ENCODE data around the gene PML. TPM values are rescaled to one million over a fixed set of nuclear protein-coding genes. Genes with fewer than 3 reads are reported as not detected.

The PML gene
- total and polyA plus RNA-seq, 9 of the 15 experiments (the other 6 are each of a cell fraction or from before 2014, with no cell fraction given) = 5.0 to 50.7 (median 10.1) TPM

DNA sequence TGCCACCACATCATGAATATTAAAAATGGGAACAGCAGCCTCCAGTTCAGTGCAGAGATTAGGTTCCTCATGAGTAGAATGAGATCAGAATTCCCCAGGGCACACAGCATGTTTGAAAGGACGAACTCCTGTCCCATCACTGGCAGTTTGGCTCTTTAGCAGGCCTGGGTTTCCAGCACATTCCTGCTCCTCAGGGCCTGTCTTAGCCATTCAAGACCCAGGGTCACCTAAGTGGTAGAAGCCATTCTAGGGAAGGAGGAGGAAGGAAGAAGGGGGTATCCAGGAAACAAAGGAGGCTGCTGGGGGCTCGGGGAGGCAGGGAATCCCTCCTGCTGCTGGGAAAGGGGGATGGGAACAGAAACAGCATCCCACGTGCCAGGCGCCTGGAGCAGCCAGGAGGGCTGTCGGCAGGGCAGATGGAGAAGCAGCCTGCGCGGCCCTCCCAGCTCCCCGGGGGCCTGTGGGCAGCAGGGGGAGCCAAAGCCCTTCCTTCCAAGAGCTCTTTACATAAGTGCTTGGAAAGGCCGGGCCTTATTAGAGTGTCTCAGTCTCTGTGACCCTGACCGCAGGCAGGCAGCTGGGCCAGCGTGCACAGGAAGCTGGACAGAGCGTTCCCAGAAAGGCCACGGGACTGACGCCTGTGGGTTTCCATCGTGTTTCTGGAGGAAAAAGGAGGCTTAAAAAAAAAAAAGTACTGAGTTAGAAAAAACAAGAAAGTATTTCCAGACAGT lies 43.5 kb upstream of the PML start (continued):
- TF ChIP-seq, protein P1, sequence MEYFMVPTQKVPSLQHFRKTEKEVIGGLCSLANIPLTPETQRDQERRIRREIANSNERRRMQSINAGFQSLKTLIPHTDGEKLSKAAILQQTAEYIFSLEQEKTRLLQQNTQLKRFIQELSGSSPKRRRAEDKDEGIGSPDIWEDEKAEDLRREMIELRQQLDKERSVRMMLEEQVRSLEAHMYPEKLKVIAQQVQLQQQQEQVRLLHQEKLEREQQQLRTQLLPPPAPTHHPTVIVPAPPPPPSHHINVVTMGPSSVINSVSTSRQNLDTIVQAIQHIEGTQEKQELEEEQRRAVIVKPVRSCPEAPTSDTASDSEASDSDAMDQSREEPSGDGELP (CRISPR knock-in tag; IDR thresholded peaks at IDR 0.05; ENCODE audit: borderline replicate concordance) = peak; percentile 90
- TF ChIP-seq SMARCE1 (IDR thresholded peaks at IDR 0.05) = no peak
- TF ChIP-seq TRIM24 (IDR thresholded peaks at IDR 0.05) = no peak
- TF ChIP-seq, protein P2, sequence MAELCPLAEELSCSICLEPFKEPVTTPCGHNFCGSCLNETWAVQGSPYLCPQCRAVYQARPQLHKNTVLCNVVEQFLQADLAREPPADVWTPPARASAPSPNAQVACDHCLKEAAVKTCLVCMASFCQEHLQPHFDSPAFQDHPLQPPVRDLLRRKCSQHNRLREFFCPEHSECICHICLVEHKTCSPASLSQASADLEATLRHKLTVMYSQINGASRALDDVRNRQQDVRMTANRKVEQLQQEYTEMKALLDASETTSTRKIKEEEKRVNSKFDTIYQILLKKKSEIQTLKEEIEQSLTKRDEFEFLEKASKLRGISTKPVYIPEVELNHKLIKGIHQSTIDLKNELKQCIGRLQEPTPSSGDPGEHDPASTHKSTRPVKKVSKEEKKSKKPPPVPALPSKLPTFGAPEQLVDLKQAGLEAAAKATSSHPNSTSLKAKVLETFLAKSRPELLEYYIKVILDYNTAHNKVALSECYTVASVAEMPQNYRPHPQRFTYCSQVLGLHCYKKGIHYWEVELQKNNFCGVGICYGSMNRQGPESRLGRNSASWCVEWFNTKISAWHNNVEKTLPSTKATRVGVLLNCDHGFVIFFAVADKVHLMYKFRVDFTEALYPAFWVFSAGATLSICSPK (IDR thresholded peaks at IDR 0.05; ENCODE audit: borderline replicate concordance) = no peak
- TF ChIP-seq SMC3 (conservative IDR thresholded peaks at IDR 0.05; ENCODE audit: insufficient read depth, low read depth, low read length) = peak; percentile 59
- TF ChIP-seq MYC (IDR thresholded peaks at IDR 0.05; ENCODE audit: low read depth, low read length) = peak; percentile 59
- no peak for TF ChIP-seq MYC (CRISPR knock-in tag; IDR thresholded peaks at IDR 0.05; ENCODE audit: borderline replicate concordance, low read depth)
- TF ChIP-seq ZNF23 (CRISPR knock-in tag; IDR thresholded peaks at IDR 0.05) = no peak
- TF ChIP-seq MIER1 (IDR thresholded peaks at IDR 0.05; ENCODE audit: low read depth) = no peak
- peak; percentile 52; the same call in 1 of the 2 replicates for TF ChIP-seq ZNF121 (CRISPR knock-in tag; conservative IDR thresholded peaks at IDR 0.05)
- TF ChIP-seq, protein P3, sequence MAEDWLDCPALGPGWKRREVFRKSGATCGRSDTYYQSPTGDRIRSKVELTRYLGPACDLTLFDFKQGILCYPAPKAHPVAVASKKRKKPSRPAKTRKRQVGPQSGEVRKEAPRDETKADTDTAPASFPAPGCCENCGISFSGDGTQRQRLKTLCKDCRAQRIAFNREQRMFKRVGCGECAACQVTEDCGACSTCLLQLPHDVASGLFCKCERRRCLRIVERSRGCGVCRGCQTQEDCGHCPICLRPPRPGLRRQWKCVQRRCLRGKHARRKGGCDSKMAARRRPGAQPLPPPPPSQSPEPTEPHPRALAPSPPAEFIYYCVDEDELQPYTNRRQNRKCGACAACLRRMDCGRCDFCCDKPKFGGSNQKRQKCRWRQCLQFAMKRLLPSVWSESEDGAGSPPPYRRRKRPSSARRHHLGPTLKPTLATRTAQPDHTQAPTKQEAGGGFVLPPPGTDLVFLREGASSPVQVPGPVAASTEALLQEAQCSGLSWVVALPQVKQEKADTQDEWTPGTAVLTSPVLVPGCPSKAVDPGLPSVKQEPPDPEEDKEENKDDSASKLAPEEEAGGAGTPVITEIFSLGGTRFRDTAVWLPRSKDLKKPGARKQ (CRISPR knock-in tag; IDR thresholded peaks at IDR 0.05) = no peak
- no peak for TF ChIP-seq ETV5 (CRISPR knock-in tag; IDR thresholded peaks at IDR 0.05; ENCODE audit: low read depth)
- TF ChIP-seq, protein P4, sequence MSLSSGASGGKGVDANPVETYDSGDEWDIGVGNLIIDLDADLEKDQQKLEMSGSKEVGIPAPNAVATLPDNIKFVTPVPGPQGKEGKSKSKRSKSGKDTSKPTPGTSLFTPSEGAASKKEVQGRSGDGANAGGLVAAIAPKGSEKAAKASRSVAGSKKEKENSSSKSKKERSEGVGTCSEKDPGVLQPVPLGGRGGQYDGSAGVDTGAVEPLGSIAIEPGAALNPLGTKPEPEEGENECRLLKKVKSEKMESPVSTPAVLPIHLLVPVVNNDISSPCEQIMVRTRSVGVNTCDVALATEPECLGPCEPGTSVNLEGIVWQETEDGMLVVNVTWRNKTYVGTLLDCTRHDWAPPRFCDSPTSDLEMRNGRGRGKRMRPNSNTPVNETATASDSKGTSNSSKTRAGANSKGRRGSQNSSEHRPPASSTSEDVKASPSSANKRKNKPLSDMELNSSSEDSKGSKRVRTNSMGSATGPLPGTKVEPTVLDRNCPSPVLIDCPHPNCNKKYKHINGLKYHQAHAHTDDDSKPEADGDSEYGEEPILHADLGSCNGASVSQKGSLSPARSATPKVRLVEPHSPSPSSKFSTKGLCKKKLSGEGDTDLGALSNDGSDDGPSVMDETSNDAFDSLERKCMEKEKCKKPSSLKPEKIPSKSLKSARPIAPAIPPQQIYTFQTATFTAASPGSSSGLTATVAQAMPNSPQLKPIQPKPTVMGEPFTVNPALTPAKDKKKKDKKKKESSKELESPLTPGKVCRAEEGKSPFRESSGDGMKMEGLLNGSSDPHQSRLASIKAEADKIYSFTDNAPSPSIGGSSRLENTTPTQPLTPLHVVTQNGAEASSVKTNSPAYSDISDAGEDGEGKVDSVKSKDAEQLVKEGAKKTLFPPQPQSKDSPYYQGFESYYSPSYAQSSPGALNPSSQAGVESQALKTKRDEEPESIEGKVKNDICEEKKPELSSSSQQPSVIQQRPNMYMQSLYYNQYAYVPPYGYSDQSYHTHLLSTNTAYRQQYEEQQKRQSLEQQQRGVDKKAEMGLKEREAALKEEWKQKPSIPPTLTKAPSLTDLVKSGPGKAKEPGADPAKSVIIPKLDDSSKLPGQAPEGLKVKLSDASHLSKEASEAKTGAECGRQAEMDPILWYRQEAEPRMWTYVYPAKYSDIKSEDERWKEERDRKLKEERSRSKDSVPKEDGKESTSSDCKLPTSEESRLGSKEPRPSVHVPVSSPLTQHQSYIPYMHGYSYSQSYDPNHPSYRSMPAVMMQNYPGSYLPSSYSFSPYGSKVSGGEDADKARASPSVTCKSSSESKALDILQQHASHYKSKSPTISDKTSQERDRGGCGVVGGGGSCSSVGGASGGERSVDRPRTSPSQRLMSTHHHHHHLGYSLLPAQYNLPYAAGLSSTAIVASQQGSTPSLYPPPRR (CRISPR knock-in tag; IDR thresholded peaks at IDR 0.05; ENCODE audit: borderline replicate concordance) = no peak
- TF ChIP-seq, protein P5, sequence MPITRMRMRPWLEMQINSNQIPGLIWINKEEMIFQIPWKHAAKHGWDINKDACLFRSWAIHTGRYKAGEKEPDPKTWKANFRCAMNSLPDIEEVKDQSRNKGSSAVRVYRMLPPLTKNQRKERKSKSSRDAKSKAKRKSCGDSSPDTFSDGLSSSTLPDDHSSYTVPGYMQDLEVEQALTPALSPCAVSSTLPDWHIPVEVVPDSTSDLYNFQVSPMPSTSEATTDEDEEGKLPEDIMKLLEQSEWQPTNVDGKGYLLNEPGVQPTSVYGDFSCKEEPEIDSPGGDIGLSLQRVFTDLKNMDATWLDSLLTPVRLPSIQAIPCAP (CRISPR knock-in tag; IDR thresholded peaks at IDR 0.05; ENCODE audit: borderline replicate concordance) = no peak
- no peak for TF ChIP-seq POU5F1 (IDR thresholded peaks at IDR 0.05; ENCODE audit: borderline replicate concordance, low read depth, low read length, partially characterized antibody)
- no peak for TF ChIP-seq DDX20 (tag; IDR thresholded peaks at IDR 0.05; ENCODE audit: low read depth)
- no peak for TF ChIP-seq HOXB6 (CRISPR knock-in tag; IDR thresholded peaks at IDR 0.05; ENCODE audit: borderline replicate concordance)

All from K562 (cell line).